ENCODE measurements around the gene POLR3A. TPM values are rescaled to one million over a fixed set of nuclear protein-coding genes. Genes with fewer than 3 reads are reported as not detected.

The POLR3A gene
- total and polyA plus RNA-seq, 2 of the 13 experiments (the other 11 are each of a cell fraction or from before 2014, with no cell fraction given) = 13.6 to 19.2 TPM

- H4K20me1 ChIP-seq (ENCODE audit: insufficient read depth, low read length) = no peaks in the 10 kb centered on the region
- no peak overlapping the region for H3K4me2 ChIP-seq (ENCODE audit: low read depth, low read length)
- DNase-seq (ENCODE audit: low spot score) = no peak
- no peak for ATAC-seq
- in situ Hi-C loops (cut with HindIII; ENCODE audit: extremely low pct_ligation_motif_present, low pct_unique_long_range_greater_than_20kb) = no loop called here
- H3K36me3 ChIP-seq (replicated peaks in 1 of 2; ENCODE audit: control insufficient read depth in 1 of 2, insufficient read depth in 2 of 2, low read length in 2 of 2) = peaks cover 47 to 87% of the 10 kb centered on the region in 2 experiments
- ChIA-PET POLR2A (no interaction called here), CTCF (ENCODE audit: low intra/inter-chr PET ratio, low total read pairs) (no interaction called here)
- H3K9ac ChIP-seq (ENCODE audit: insufficient read depth, low read depth, low read length) = no peak overlapping the region
- FAIRE-seq = no peak
- WGBS (ENCODE audit: low lambda C conversion rate) = 98% methylated on average over 4 of the region's 4 CpGs
- no TSS peak for BruUV-seq (replicated peaks)
- no peaks in the 10 kb centered on the region for H3K27me3 ChIP-seq (ENCODE audit: control insufficient read depth in 1 of 2, insufficient read depth in 2 of 2, low read length in 2 of 2)
- no peak overlapping the region for H3K4me3 ChIP-seq (replicated peaks in 1 of 3; ENCODE audit: insufficient read depth in 1 of 3, low read depth in 2 of 3, low read length in 3 of 3)
- no peaks in the 10 kb centered on the region for H3K79me2 ChIP-seq (ENCODE audit: insufficient read depth, low read length)
- no peaks in the 10 kb centered on the region for H3K9me3 ChIP-seq (ENCODE audit: low read length)
- peaks cover 15% of the 10 kb centered on the region for H3K4me1 ChIP-seq (ENCODE audit: insufficient read depth, low read length)
- no peak overlapping the region for H3K27ac ChIP-seq (ENCODE audit: extremely low read length, insufficient read depth, low read length)
- intact Hi-C loops (cut with micrococcal nuclease; ENCODE audit: unreplicated experiment) = no loop called here
- no peak for TF ChIP-seq KLF12 (CRISPR knock-in tag; IDR thresholded peaks at IDR 0.05; ENCODE audit: borderline replicate concordance)
- TF ChIP-seq PHF20 (CRISPR knock-in tag; IDR thresholded peaks at IDR 0.05) = no peak
- TF ChIP-seq ZNF441 (CRISPR knock-in tag; IDR thresholded peaks at IDR 0.05; ENCODE audit: borderline replicate concordance) = no peak
- TF ChIP-seq MBNL3 (CRISPR knock-in tag; conservative IDR thresholded peaks at IDR 0.05) = no peak
- TF ChIP-seq, protein P1, sequence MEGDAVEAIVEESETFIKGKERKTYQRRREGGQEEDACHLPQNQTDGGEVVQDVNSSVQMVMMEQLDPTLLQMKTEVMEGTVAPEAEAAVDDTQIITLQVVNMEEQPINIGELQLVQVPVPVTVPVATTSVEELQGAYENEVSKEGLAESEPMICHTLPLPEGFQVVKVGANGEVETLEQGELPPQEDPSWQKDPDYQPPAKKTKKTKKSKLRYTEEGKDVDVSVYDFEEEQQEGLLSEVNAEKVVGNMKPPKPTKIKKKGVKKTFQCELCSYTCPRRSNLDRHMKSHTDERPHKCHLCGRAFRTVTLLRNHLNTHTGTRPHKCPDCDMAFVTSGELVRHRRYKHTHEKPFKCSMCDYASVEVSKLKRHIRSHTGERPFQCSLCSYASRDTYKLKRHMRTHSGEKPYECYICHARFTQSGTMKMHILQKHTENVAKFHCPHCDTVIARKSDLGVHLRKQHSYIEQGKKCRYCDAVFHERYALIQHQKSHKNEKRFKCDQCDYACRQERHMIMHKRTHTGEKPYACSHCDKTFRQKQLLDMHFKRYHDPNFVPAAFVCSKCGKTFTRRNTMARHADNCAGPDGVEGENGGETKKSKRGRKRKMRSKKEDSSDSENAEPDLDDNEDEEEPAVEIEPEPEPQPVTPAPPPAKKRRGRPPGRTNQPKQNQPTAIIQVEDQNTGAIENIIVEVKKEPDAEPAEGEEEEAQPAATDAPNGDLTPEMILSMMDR (CRISPR knock-in tag; IDR thresholded peaks at IDR 0.05) = no peak
- no peak for TF ChIP-seq DNMT1 (CRISPR knock-in tag; IDR thresholded peaks at IDR 0.05)
- no peak for TF ChIP-seq KDM4B (CRISPR knock-in tag; IDR thresholded peaks at IDR 0.05)
- no peak for TF ChIP-seq TBL1XR1 (IDR thresholded peaks at IDR 0.05; ENCODE audit: borderline replicate concordance, low read length, partially characterized antibody)
- no peak overlapping the region for H2AFZ ChIP-seq (ENCODE audit: low read length)
These were observed 44.3 kb downstream of the POLR3A start for GRCh38 chr10:77984986-77985385.
